Stimulated activated CD4-positive, alpha-beta T cell treated with anti-CD3 and anti-CD28 coated beads, Interleukin-2, amount 100 ng/mL, for 4 hours (primary cell): ENCODE measurements around the gene PRKCA.
"Not testable (repeated sequence)": the region's sequence is repeated elsewhere in the genome, so short reads cannot be mapped to it uniquely, and the experiment has no call there.

Experiments used
- DNase-seq: peaks from one replicate; pipeline ENCODE4 v3.0.0-alpha.2; 2020; ENCODE audit warnings: low read depth

PRKCA gene

DNA sequence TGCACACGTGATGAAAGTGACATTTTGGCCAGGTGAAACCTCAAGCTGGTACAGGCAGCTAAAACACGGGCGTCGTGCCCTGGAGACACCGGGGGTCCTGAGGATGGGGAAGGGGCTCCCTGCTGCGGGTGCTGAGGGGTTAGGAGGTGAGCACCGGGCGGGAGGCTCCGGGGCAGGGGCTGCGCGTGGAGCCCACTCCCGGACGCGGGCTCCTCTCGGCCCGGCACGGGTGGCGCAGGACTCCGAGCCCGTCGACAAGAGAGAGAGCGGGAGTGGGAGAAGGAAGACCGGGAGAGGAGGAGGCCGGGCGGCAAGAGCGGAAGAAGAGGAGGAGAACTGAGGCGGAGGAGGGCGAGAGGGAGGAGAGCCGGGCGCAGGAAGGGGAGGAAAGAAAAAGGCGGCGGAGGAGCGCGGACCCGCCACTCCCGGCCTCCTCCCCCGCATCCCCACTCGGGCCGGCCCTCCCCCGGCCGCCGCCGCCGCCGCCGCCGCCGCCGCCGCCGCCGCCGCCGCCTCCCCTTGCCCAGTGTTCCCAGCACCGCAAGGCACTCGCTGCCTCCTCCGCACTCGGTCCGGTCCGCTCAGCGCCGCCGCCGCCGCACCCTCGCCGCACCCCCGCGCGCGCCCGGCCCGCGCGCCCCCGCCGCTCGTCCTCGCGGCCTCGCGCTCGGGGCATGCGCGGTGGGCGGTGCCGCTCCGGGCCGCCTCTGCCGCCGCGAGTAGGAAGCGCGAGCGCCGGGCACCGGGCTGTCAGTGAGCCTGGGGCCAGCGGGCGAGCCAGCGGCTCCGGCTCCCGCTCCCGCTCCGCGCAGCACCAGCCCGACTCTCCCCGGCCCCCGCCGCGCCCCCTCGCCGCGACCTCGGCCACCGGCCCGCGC, at the start of gene PRKCA:
Gene PRKCA (plus strand): TSS at position 750 of the 878 bp plus-strand sequence.
- peak; percentile 63 for DNase-seq

DNA sequence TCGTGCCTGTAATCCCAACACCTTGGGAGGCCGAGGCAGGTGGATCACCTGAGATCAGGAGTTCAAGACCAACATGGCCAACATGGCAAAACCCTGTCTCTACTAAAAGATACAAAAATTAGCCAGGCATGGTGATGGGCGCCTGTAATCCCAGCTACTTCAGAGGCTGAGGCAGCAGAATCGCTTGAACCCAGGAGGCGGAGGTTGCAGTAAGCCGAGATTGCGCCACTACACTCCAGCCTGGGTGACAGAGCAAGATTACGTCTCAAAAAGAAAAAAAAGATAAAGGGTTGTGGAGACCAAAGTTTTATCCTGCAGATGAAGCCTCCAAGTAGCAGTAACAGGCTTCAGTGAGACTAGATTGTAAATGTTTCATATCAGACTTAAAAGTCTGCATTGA, 49.0 kb upstream of the PRKCA start:
- not testable (repeated sequence) for DNase-seq

DNA sequence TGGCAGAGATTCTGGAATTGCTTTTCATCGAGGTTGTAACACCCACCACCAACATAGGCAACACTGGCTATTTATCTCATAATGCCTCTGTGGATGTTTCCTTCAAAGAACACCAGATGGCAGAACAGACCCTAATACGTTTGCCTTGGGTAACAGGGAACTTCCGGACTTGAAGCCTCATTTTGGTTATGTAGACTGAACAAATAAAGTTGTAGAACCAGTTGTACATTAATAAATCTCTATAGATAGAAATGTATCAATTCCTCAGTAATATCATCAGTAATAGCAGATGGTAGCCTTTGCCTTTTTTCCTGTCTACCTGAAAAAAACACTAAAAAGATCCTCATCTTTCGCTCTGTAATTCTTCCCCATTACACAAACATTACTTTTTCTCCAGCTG, 47.3 kb upstream of the PRKCA start:
- DNase-seq = peak; percentile 20

DNA sequence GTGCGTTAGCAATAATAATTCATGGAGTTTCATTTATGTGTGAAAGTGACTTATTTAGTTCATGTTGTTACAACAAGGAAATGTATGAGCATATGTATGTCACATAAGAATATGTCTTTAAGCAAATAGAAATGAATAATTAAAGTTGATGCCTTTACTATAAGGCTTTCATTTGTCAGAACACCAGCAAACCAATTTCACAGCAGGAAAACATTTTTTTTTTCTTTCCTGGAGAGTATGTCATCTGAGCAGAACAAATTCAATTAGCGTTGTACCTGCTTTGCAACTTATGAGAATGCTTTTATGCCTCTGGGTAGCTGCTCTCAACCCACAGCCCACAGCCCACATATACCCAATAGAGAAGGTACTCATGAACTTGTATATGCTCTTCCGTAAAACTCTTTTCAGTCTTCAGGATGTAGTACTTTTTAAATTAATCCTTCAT, 46.9 kb upstream of the PRKCA start:
- no peak for DNase-seq

DNA sequence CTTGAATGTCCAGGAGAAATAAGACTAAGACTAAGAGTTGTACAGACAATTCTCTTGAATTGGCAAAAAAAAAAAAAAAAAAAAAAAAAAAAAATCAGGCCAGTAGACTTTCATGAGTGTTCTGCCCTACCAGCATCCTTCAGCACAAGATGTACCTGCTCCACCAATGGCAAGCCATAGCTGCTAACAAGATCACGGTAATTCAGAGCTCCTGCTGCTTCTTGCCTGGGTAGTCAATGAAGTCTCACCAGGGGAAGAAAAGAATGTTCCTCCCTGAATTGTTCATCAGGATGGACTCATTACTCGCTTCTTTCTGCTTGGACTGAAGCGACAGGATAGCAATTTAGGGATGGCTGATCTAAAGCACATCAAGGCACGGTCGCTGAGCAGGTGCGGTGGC, 42.1 kb upstream of the PRKCA start:
- no peak for DNase-seq

DNA sequence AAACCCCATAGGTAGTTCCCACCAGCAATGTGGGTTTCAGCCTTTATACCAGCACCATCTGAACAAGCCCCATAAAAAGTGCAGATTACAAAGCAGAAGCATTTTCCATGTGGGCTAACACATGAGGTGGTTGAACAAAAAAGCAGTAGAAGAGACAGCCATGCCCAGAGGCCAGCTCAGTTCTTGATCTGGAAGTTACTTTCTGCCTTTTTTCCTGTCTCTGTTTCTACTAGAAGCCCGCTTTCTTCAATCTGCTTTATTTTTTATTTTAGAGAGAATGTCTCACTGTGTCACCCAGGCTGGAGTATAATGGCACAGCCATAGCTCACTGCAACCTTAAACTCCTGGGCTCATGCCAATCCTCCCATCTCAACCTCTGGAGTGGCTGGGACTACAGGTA, 41.7 kb upstream of the PRKCA start:
- no peak for DNase-seq

DNA sequence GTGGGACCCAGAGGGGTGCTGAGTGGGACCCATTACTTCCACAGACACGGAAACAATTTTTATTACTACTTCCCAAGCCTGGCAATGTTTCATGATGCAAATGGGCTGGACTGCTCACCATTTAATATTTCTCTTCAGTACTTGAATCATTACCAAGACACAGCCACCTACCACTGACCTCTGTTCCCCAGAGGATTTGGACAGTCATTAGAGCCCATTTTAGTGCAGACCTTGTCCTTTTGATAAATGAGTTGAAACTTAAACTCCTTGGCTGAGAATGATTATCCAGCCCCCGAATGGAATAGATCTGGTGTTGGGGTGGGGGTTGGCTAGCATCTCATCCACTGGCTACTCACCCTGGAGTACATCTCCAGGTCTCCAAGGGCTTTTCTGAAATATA, 39.6 kb upstream of the PRKCA start:
- DNase-seq = no peak

DNA sequence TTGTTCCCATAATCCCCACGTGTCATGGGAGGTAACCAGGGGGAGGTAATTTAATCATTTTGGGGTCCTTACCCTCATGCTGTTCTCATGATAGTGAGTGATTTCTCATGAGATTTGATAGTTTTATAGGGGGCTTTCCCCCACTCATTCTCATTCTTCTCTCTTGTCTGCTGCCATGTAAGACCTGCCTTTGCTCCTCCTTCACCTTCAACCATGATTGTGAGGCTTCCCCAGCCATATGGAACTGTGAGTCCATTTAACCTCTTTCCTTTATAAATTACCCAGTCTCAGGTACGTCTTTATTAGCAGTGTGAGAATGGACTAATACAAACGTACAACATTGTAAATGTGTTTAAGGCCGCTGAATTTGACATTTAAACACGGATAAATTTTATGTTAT, 37.7 kb upstream of the PRKCA start:
- DNase-seq = no peak

DNA sequence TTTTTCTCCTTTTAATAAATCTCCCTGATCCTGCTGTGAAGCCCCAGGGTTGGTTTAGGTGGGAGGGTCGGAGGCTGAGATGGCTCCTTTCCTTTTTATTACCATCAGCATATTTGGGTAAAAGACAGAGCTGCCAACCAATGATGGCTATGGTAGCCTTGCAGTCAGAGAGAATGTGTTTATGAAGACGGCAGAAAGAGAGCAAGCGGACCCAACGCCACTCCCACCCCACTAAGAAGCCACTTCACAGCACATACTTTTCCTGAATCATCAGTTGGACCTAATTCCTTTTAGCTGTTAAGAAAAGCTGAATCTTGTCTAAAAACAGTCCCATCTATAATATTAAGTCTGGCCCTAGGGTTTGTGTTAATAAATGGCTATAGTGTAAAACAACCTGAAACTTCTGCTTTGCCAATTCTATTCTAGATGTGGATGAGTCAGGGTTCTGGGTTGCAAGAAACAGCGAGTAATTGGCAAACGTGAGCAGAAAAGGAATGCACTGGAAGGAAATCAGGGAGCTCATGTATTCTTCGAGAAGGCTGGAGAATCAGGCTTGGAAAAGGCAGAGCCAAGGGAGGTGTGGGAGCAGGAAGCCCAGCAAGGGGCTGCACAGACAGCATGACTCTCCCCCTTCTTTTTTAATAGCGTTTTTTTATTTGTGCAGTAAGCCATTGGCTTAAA, 34.0 kb upstream of the PRKCA start:
- no peak for DNase-seq

DNA sequence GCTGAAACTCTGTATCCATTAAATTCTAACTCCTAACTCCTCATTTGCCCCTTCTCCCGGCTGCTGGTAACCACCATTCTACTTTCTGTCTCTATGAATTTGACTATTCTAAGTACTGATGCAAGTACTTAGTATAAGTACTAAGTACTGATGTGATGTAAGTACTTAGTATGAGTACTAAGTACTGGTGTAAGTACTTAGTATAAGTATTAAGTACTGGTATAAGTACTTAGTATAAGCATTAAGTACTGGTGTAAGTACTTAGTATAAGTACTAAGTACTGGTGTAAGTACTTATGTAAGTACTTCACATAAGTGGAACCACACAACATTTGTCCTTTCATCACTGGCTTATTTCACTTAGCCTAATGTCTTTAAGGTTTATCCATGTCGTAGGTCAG, 32.3 kb upstream of the PRKCA start:
- DNase-seq = no peak

DNA sequence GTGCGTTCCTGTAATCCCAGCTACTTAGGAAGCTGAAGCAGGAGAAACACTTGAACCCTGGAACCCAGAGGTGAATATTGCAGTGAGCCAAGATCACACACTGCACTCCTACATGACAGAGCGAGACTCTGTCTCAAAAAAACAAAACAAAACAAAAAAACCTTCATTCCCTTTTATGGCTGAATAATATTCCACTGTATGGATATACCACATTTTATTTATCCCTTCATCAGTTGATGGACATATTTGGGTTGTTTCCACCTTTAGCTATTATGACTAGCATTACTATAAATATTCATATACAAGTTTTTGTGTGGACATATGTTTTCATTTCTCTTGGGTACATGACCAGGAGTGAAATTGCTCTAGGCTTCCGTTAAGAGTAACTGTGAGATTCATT, 30.9 kb upstream of the PRKCA start:
- no peak for DNase-seq

DNA sequence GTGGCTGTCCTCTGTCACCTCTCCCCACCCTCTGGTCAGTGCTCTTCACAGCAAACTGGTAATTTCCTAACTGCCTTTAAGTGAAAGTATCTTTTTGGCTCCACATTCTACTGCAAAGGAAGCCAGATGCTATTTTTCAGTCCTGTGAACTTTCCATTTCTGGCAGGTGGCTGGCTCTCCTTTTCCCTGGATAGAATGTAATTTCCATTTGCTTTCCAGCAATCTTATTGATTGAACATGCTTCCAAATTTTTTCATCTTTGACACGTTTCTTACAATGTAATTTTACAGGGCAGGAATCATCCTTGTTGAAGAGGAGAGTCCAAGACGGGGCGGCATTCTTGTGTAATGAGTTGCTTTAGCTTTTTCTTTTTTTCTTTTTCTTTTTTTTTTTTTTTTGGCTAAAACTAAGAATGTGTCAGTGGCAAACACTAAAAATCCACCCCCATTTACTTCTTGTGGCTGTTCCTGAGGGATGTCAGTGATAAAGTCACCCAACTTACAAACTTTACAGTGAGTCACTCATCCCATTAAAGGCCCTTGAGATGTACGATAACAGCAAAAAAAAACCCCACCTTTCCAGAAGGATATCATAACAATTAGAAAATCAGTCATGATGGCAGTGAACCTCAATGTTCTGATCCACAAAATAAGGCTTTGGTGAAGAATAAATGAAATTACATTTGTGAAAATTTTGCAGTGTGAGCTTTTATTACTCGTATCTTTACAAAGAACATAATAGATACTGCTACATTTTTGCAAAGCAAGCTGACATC, 29.4 kb upstream of the PRKCA start:
- DNase-seq = no peak

DNA sequence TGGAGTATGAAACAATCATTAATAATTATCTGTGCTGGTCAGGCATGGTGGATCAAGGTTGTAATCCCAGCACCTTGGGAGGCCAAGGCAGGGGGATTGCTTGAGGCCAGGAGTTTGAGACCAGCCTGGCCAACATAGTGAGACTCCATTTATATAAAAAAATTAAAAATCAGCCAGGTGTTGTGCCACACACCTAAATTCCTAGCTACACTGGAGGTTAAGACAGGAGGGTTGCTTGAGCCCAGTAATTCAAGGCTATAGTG, 28.9 kb upstream of the PRKCA start:
- no peak for DNase-seq

DNA sequence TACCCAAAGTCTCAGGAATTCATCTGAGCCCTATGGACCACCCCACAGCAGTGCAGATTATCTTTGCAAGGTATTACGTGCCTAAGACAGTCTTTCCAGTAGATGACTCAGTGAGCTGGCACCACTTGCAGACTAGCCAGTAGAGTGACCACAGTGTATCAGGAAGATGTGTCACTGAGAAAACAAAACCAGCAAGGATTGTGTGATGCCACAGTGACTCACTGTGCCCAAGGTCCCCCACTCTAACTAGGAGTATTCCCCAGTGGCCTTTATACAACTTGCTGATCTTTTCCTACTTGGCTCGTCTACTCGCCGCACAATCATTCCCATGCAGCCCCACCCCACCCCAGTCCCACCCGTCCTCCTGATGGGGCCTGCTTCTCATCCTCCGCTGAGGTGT, 26.8 kb upstream of the PRKCA start:
- DNase-seq = no peak

DNA sequence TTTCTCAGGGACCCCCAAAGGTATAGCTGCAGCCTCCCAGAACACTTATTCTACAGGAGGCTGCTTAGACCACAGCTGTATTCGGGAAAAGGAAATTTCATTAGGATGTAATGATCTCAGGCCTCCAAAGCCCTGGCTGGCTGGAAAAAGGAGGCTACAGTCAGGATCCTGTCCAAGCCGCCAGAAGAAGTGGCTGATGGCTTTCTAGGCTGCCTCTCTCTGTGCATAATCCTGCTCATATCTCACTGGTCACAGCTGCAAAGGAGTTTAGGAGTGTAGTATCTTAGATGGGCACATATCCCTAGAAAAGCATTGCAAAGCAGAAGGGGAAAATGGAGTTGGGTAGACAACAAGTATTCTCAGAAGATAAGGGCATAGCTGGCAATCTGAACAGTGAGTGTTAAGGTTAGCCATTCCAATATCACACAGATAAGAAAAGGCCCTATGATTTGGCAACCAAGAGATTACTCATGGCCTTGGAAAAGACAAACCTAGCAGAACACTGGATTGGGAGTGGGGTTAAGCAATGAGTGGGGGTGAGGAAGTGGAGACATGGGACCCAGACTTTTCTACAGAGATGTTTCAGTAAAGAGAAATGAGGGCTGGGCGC, 26.0 kb upstream of the PRKCA start:
- no peak for DNase-seq

DNA sequence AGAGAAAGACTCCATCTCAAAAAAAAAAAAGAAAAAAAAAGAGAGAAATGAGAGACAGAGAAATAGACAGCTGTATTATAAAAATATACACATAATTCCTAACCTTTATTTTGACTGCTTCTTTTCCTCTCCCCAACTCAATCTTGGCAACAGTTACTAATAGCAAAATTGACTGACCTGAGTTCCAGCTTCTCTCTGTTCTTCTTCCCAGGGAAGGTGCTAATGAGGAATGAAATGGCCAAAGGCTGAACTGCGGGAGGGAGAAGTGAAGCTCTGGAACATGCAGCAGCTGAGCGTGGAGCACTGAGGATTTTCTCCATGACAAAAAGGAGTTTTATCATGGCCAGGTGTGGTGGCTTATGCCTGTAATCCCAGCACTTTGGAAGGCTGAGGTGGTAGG, 25.2 kb upstream of the PRKCA start:
- DNase-seq = no peak

DNA sequence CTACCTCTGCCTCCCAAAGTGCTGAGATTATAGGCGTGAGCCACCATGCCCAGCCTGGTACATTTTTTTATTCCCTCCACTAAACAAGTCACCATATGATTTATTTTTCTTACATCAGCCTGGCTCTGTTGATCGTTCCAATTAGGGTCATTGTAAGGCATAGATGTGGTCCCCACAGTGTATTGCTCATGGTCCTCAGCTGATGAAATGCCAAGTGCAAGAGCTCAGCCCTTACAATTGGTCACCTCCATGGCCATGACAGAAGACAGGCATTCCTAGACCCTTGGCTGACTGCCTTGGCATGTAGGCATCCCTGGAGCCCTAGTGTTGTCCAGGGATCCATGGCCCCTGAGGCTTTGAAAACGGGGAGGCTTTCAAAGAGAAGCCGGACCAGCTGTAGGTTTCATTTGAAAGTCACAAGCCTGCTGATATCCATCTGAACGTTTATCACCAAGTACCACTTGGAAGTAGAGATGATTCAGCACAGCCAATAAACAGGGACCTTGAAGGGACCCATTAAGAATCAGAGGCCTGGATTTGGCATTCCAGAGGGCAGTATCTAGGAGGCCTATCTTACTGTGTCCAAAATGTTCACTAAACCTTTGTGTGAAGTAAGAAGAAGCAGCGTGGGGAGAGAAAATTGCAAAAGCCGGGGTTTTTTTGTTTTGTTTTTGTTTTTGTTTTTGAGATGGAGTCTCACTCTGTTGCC, 20.6 kb upstream of the PRKCA start:
- DNase-seq = no peak

DNA sequence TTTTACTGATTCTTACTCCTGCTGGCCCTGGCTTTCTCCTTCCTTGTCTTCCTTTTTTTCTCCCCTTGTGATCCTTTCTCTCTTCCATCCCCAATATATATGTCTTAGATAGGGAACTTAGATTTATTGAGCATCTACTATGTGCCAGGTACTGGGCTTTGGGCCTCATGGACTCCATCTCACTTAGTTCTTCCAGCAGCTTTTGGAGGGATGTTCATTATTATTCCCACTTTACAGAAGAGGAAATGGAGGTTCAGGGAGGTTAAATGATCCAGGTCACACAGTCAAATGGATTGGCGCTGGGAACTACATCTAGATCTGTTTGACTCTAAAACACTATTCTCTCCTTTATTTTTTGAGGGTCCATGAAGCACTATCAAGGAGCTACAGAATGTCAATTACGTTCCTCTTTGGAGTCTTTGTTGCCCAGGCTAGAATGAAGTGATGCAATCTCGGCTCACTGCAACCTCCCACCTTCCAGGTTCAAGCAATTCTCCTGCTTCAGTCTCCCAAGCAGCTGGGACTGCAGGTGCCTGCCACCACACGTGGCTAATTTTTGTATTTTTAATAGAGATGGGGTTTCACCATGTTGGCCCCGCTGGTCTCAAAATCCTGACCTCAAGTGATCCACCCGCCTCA, 19.0 kb upstream of the PRKCA start:
- no peak for DNase-seq

DNA sequence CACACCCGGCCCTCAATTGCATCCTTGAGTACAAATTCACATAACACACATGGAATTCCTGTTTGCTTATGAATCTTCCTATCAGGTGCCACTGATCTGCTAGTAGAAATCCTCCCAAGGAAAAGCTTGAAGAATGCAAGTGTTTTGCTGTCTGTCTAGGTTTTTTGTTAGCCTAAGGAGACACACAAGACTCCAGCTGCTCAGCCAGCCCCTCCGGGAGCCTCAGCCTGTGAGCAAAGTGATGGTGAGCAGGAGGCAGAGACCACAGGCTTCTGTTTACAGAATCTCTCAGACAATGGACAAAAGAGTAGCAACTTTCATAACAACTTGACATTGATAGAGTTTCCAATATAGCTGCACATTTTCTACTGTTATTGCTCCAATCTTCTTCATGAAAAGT, 18.4 kb upstream of the PRKCA start:
- DNase-seq = no peak

DNA sequence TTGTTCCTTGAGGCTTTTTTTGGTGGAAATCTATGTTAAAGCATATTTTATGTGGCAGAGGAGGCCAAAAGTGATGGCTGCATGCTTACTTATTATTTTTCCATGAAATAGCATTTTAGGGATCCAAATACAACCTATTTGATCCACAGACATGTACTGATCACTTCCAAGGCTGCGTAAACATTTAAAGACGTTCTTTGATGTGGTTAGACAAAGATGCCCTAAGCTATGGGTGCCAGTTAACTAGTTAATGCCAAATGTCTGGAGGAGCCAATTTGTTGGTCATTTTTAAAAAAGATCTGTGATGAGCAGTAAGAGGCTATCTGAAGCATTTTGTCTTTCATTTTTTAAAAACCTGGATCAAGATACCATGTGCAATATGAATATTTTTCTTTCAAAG, 17.3 kb upstream of the PRKCA start:
- no peak for DNase-seq

DNA sequence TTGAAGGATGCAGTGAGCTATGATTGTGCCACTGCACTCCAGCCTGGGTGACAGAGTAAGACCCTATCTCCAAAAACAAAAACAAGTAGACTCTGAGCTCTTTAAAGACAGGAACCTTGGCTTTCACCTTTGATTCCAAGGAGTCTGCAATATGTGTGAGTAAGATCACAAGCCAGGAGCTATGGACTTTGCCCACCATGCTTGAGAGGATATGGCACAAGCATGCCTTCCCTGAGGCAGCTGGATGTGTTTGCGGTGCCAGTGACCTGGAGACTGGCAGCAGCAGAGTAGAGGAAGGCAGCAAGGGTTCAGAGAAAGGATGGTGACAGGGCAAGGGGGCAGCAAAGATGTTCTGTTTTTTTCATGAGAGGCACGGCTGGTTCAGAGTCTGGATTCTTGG, 14.5 kb upstream of the PRKCA start:
- no peak for DNase-seq
